Osteocyte (in vitro differentiated cells): ENCODE data around the gene CT45A9. TPM values are rescaled to one million over a fixed set of nuclear protein-coding genes. Genes with fewer than 3 reads are reported as not detected.
"Not testable (repeated sequence)": the region's sequence is repeated elsewhere in the genome, so short reads cannot be mapped to it uniquely, and the experiment has no call there.

Source experiments
- DNase-seq: peaks from one replicate; pipeline ENCODE4 v3.0.0; 2021; ENCODE audit warnings: mixed read lengths; ENCODE audit not compliant: unreplicated experiment; ENCODE audit errors: extremely low spot score
- H3K27ac Mint-ChIP-seq: one replicate; pipeline ENCODE4 v1.8.0; 2021; ENCODE audit warnings: mild to moderate bottlenecking, mixed read lengths; ENCODE audit not compliant: unreplicated experiment
- H3K27me3 Mint-ChIP-seq: one replicate; pipeline ENCODE4 v1.8.0; 2021; ENCODE audit warnings: mixed read lengths; ENCODE audit not compliant: unreplicated experiment
- H3K36me3 Mint-ChIP-seq: one replicate; pipeline ENCODE4 v1.8.0; 2021; ENCODE audit warnings: mixed read lengths; ENCODE audit not compliant: unreplicated experiment
- H3K4me1 Mint-ChIP-seq: one replicate; pipeline ENCODE4 v1.8.0; 2021; ENCODE audit warnings: mixed read lengths; ENCODE audit not compliant: unreplicated experiment
- H3K4me3 Mint-ChIP-seq: one replicate; pipeline ENCODE4 v1.8.0; 2021; ENCODE audit warnings: mild to moderate bottlenecking, moderate library complexity, mixed read lengths; ENCODE audit not compliant: unreplicated experiment
- H3K9me3 Mint-ChIP-seq: one replicate; pipeline ENCODE4 v1.8.0; 2021; ENCODE audit warnings: mixed read lengths; ENCODE audit not compliant: unreplicated experiment
- CTCF ChIP-seq: fragments of 200-600 bp; sonication (generic); IDR thresholded peaks from 2 replicates; pipeline ENCODE4 v1.5.0; 2021; ENCODE audit warnings: antibody characterized with exemption, mild to moderate bottlenecking, moderate library complexity
- total RNA-seq: library from RNA; stranded (reverse); gene quantifications from 2 replicates; pipeline ENCODE4 v1.2.1, GENCODE V29; 2021

The CT45A9 gene
- total RNA-seq, 1 donor from 2014 or later, result not detected

DNA sequence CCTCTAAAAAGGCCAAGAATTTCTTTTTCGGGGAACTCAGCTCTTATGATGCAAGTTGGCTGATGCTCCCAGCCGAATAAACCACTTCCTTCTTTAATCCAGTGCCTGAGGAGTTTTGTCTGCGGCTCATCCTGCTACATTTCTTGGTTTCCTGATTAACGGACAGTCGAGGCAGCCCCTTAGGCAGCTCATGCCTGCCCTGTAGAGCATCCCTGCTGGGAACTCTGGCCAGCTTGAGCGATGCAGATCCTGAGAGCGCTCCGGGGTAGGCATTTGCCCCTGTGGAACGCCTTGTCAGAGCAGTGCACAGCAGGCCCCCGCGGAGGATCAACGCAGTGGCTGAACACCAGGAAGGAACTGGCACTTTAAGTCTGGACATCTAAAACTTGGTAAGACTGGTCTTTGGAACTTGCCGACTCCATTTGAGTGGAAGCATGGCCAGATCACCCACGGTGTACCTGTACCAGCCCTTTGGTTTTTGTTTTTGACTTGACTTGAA is 18.5 kb upstream of the CT45A9 start:
- Mint-ChIP-seq H3K4me3 (no peak overlapping the region), H3K27ac (no peak overlapping the region), H3K36me3 (no peaks in the 10 kb centered on the region), H3K9me3 (peaks cover 3% of the 10 kb centered on the region), H3K27me3 (no peaks in the 10 kb centered on the region), H3K4me1 (no peaks in the 10 kb centered on the region)
- peak; percentile 72 for DNase-seq
- TF ChIP-seq CTCF, result no peak

GRCh38 chrX:135888976-135889375 is 17.4 kb upstream of the CT45A9 start:
- not testable (repeated sequence) for H3K27me3 Mint-ChIP-seq, H3K9me3 Mint-ChIP-seq, H3K4me3 Mint-ChIP-seq, H3K4me1 Mint-ChIP-seq, H3K27ac Mint-ChIP-seq, H3K36me3 Mint-ChIP-seq
- peak; percentile 59 for DNase-seq
- TF ChIP-seq CTCF, result peak; percentile 8

DNA sequence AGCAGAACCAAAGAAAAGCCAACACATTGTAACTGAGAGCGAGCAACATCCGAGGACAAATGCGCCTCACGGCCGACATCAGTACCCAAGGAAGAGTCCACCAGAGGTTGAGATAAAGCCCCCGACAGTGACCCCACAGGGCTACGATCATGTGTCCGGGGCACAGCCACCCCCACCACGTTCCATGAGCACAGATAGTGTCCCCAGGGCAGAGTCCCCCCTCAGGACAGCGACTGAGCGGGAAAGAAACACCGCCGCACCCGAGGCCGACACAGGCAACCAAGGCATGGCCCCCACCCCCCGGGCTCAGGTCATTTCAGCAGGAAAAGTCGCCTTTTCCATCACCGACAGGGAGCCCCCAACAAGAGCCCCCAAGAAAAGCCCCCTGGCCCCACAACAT is 16.6 kb upstream of the CT45A9 start:
- not testable (repeated sequence) for H3K27ac Mint-ChIP-seq

DNA sequence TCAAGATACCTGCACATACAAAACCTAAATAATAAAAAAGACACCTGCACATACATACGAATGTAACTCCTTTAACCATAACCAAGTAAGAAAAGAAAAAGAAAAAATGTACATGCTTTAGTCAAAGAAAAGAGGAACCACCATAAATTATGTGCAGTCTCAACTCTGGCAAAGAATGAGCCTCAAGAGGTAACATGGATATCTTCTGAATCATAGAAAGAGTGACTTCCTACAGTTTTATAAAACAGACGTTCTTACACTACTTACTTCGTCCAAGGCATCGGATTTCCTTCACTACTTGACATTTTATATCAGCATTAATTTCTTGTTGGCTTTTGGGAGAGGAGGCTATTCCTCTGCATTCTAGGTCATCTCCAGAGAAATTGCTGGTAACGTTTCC is 11.1 kb upstream of the CT45A9 start:
- not testable (repeated sequence) for H3K36me3 Mint-ChIP-seq

More for the DNA sequence above, 16.6 kb upstream of the CT45A9 start:
- H3K9me3 Mint-ChIP-seq, H3K27me3 Mint-ChIP-seq, H3K4me1 Mint-ChIP-seq, H3K4me3 Mint-ChIP-seq, H3K36me3 Mint-ChIP-seq: not testable (repeated sequence)
- DNase-seq, result peak; percentile 88

DNA sequence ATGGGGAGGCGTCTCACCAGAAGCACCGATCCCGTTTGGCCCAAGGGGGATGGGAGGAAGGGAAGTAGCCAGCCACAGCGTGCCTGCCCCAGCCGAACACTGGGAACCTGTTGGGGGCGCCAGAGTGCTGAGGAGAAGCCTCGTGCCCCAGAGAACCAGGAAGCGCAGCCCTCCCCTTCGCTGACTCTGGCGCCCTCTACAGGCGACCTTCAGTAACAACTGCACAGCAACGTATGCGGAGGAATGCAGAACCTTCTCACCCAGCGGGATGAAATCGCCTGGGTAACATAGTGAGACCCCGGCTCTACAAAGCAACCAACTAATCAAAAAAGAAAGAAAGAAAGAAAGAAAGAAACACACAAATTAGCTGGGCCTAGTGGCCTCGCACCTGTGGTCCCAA is 17.2 kb downstream of the CT45A9 start, which contains the start of gene CT45A8:
Gene CT45A8, minus strand, starts transcription at position 101 of the 400 bp plus-strand sequence. CDS start 3,755 bp downstream, outside the sequence.
- not testable (repeated sequence) for H3K4me1 Mint-ChIP-seq, DNase-seq, H3K27ac Mint-ChIP-seq, H3K4me3 Mint-ChIP-seq, H3K9me3 Mint-ChIP-seq, H3K36me3 Mint-ChIP-seq, H3K27me3 Mint-ChIP-seq

More for the DNA sequence above, 11.1 kb upstream of the CT45A9 start:
- not testable (repeated sequence) for H3K27ac Mint-ChIP-seq, H3K27me3 Mint-ChIP-seq, H3K9me3 Mint-ChIP-seq, H3K4me1 Mint-ChIP-seq, DNase-seq, H3K4me3 Mint-ChIP-seq

- DNase-seq, H3K4me3 Mint-ChIP-seq, H3K4me1 Mint-ChIP-seq, H3K36me3 Mint-ChIP-seq, H3K27me3 Mint-ChIP-seq, H3K27ac Mint-ChIP-seq, H3K9me3 Mint-ChIP-seq: not testable (repeated sequence)
Measured at GRCh38 chrX:135837180-135837579, 34.4 kb downstream of the CT45A9 start, which contains the start of gene CT45A7. Gene CT45A7, minus strand, starts transcription at chrX:135837280. Its CDS starts 3,747 bp downstream, at chrX:135833533.

- H3K4me3 Mint-ChIP-seq, DNase-seq, H3K27ac Mint-ChIP-seq, H3K9me3 Mint-ChIP-seq, H3K27me3 Mint-ChIP-seq, H3K36me3 Mint-ChIP-seq, H3K4me1 Mint-ChIP-seq: not testable (repeated sequence)
Measured at GRCh38 chrX:135819912-135820311, 51.7 kb downstream of the CT45A9 start, which contains the start of gene CT45A2. Gene CT45A2, minus strand, starts transcription at chrX:135820012. Its CDS starts 3,747 bp downstream, at chrX:135816265.

Other genes starting within 250 kb of the CT45A9 start
- gene CT45A1, start 158.2 kb downstream of the CT45A9 start, total RNA-seq, result not detected in 2 replicates
- gene CT45A3, start 103.6 kb downstream of the CT45A9 start, total RNA-seq, result not detected in 2 replicates
- gene CT45A5, start 86.3 kb downstream of the CT45A9 start, total RNA-seq, result not detected in 2 replicates
- not detected in 2 replicates for gene CT45A6, start 69.0 kb downstream of the CT45A9 start, total RNA-seq
- gene CT45A2, start 51.8 kb downstream of the CT45A9 start, total RNA-seq, result not detected in 2 replicates
- gene CT45A7, start 34.5 kb downstream of the CT45A9 start, total RNA-seq, result not detected in 2 replicates
- gene CT45A8, start 17.3 kb downstream of the CT45A9 start, total RNA-seq, result not detected in 2 replicates
- gene CT45A10, start 21.6 kb upstream of the CT45A9 start, total RNA-seq, result not detected in 2 replicates
- not detected in 2 replicates for gene SAGE1, start 21.9 kb upstream of the CT45A9 start, total RNA-seq
- 30.9 and 32.4 TPM in 2 replicates for gene MMGT1, start 102.2 kb upstream of the CT45A9 start, total RNA-seq
- 16.1 and 18.0 TPM in 2 replicates for gene SLC9A6, start 113.6 kb upstream of the CT45A9 start, total RNA-seq